HEK293 (cell line): ENCODE data around the gene SLC34A2.

Source experiments
- CTCF ChIA-PET: fragments of 350-600 bp; formaldehyde crosslinking; extraction: SDS; loops from one replicate; lab custom pipeline; 2021; ENCODE audit warnings: antibody characterized with exemption; lab: Yijun Ruan, JAX
- POLR2A ChIA-PET: fragments of 300-600 bp; formaldehyde crosslinking; extraction: SDS; loops from one replicate; lab custom pipeline; 2020; ENCODE audit warnings: antibody characterized with exemption, inconsistent platforms; lab: Yijun Ruan, JAX
- H3K27ac ChIP-seq: fragments of 200-500 bp; sonication (Bioruptor generic); 2 replicates; pipeline ENCODE4 v1.5.1; 2014; ENCODE audit warnings: low read depth, low read length, control low read depth, inconsistent platforms; ENCODE audit errors: extremely low read depth
- H3K36me3 ChIP-seq, 2 experiments: fragments of 200-500 bp in 1 of 2; sonication (Bioruptor generic) in 1 of 2; 1 replicate in 1 of 2; 2 replicates in 1 of 2; pipeline ENCODE4 v1.5.1; 2014 to 2017; ENCODE audit warnings: inconsistent platforms in 2 of 2, low read length in 2 of 2; ENCODE audit not compliant: control insufficient read depth in 2 of 2, insufficient read depth in 1 of 2
- H3K4me1 ChIP-seq: fragments of 200-500 bp; sonication (Bioruptor generic); 2 replicates; pipeline ENCODE4 v1.5.1; 2014; ENCODE audit warnings: mild to moderate bottlenecking, low read length, inconsistent platforms; ENCODE audit not compliant: control insufficient read depth, insufficient read depth
- H3K4me3 ChIP-seq: 2 replicates; pipeline ENCODE4 v1.5.1; 2011; ENCODE audit warnings: low read depth, mild to moderate bottlenecking, control low read depth, low read length, moderate library complexity
- H3K9me3 ChIP-seq: fragments of 200-500 bp; sonication (Bioruptor generic); 2 replicates; pipeline ENCODE4 v1.5.1; 2014; ENCODE audit warnings: low read depth, low read length, inconsistent platforms; ENCODE audit not compliant: control insufficient read depth, insufficient read depth
- BCL11A ChIP-seq: fragments of 450-650 bp; formaldehyde crosslinking; IDR thresholded peaks from 2 replicates; pipeline ENCODE4 v1.5.1; 2016; ENCODE audit warnings: low read depth, missing biosample characterization, missing genetic modification characterization
- HOXC10 ChIP-seq: sonication (generic); formaldehyde crosslinking; IDR thresholded peaks from 2 replicates; pipeline ENCODE4 v1.8.1; 2023; ENCODE audit warnings: mild to moderate bottlenecking, missing genetic modification reagents
- KLF1 ChIP-seq: fragments of 450-650 bp; formaldehyde crosslinking; IDR thresholded peaks from 2 replicates; pipeline ENCODE4 v1.5.1; 2016; ENCODE audit warnings: missing biosample characterization, missing genetic modification characterization
- ZBTB1 ChIP-seq: fragments of 450-650 bp; formaldehyde crosslinking; IDR thresholded peaks from 2 replicates; pipeline ENCODE4 v1.5.1; 2016; ENCODE audit warnings: missing biosample characterization, missing genetic modification characterization
- ZFP3 ChIP-seq: fragments of 450-650 bp; formaldehyde crosslinking; IDR thresholded peaks from 2 replicates; pipeline ENCODE4 v1.5.1; 2016; ENCODE audit warnings: low read depth, missing biosample characterization, missing genetic modification characterization
- ZNF112 ChIP-seq: fragments of 450-650 bp; formaldehyde crosslinking; IDR thresholded peaks from 2 replicates; pipeline ENCODE4 v1.5.0; 2017; ENCODE audit warnings: missing biosample characterization, missing genetic modification characterization
- ZNF114 ChIP-seq: fragments of 450-650 bp; formaldehyde crosslinking; IDR thresholded peaks from 2 replicates; pipeline ENCODE4 v1.5.0; 2017; ENCODE audit warnings: missing biosample characterization, missing genetic modification characterization
- ZNF121 ChIP-seq: fragments of 450-650 bp; formaldehyde crosslinking; IDR thresholded peaks from 2 replicates; pipeline ENCODE4 v1.5.1; 2016; ENCODE audit warnings: missing biosample characterization, missing genetic modification characterization
- ZNF157 ChIP-seq: fragments of 450-650 bp; formaldehyde crosslinking; IDR thresholded peaks from 2 replicates; pipeline ENCODE4 v1.5.1; 2016; ENCODE audit warnings: missing biosample characterization, missing genetic modification characterization
- ZNF266 ChIP-seq: fragments of 450-650 bp; formaldehyde crosslinking; IDR thresholded peaks from 2 replicates; pipeline ENCODE4 v1.5.1; 2016; ENCODE audit warnings: missing biosample characterization, missing genetic modification characterization, low read depth
- ZNF350 ChIP-seq: fragments of 450-650 bp; formaldehyde crosslinking; IDR thresholded peaks from 2 replicates; pipeline ENCODE4 v1.5.0; 2017; ENCODE audit warnings: missing biosample characterization, mild to moderate bottlenecking, missing genetic modification characterization
- ZNF37A ChIP-seq: fragments of 450-650 bp; IDR thresholded peaks from 2 replicates; pipeline ENCODE4 v1.5.1; 2018; ENCODE audit warnings: missing biosample characterization, missing genetic modification characterization
- ZNF404 ChIP-seq: fragments of 450-650 bp; formaldehyde crosslinking; IDR thresholded peaks from 2 replicates; pipeline ENCODE4 v1.5.1; 2017; ENCODE audit warnings: missing biosample characterization, missing genetic modification characterization
- ZNF510 ChIP-seq: fragments of 450-650 bp; formaldehyde crosslinking; IDR thresholded peaks from 2 replicates; pipeline ENCODE4 v1.5.1; 2018; ENCODE audit warnings: mild to moderate bottlenecking, missing genetic modification characterization, missing biosample characterization; ENCODE audit not compliant: insufficient replicate concordance
- ZNF544 ChIP-seq: fragments of 450-650 bp; formaldehyde crosslinking; IDR thresholded peaks from 2 replicates; pipeline ENCODE4 v1.5.0; 2017; ENCODE audit warnings: missing biosample characterization, missing genetic modification characterization
- ZNF548 ChIP-seq: fragments of 450-650 bp; formaldehyde crosslinking; IDR thresholded peaks from 2 replicates; pipeline ENCODE4 v1.5.1; 2016; ENCODE audit warnings: missing biosample characterization, missing genetic modification characterization
- ZNF558 ChIP-seq: fragments of 450-650 bp; formaldehyde crosslinking; IDR thresholded peaks from 2 replicates; pipeline ENCODE4 v1.5.1; 2016; ENCODE audit warnings: missing biosample characterization, missing genetic modification characterization
- ZNF560 ChIP-seq: fragments of 450-650 bp; formaldehyde crosslinking; IDR thresholded peaks from 2 replicates; pipeline ENCODE4 v1.5.1; 2017; ENCODE audit warnings: missing biosample characterization, missing genetic modification characterization, borderline replicate concordance
- ZNF624 ChIP-seq: fragments of 450-650 bp; formaldehyde crosslinking; IDR thresholded peaks from 2 replicates; pipeline ENCODE4 v1.5.1; 2017; ENCODE audit warnings: missing biosample characterization, missing genetic modification characterization
- ZNF777 ChIP-seq: fragments of 450-650 bp; formaldehyde crosslinking; IDR thresholded peaks from 2 replicates; pipeline ENCODE4 v1.5.1; 2017; ENCODE audit warnings: missing biosample characterization, missing genetic modification characterization, borderline replicate concordance
- ZNF843 ChIP-seq: fragments of 450-650 bp; formaldehyde crosslinking; IDR thresholded peaks from 2 replicates; pipeline ENCODE4 v1.5.1; 2016; ENCODE audit warnings: missing biosample characterization, missing genetic modification characterization
- ZSCAN30 ChIP-seq: fragments of 450-650 bp; IDR thresholded peaks from 2 replicates; pipeline ENCODE4 v1.5.1; 2018; ENCODE audit warnings: missing biosample characterization, mild to moderate bottlenecking, missing genetic modification characterization, moderate library complexity
- TF ChIP-seq, protein P1 (sequence below): fragments of 450-650 bp; formaldehyde crosslinking; IDR thresholded peaks from 2 replicates; pipeline ENCODE4 v1.5.1; 2016; ENCODE audit warnings: missing biosample characterization, missing genetic modification characterization
- TF ChIP-seq, protein P2 (sequence below): sonication (generic); formaldehyde crosslinking; IDR thresholded peaks from 2 replicates; pipeline ENCODE4 v1.8.1; 2022; ENCODE audit warnings: mild to moderate bottlenecking, moderate library complexity, missing genetic modification reagents
- TF ChIP-seq, protein P3 (sequence below): fragments of 450-650 bp; formaldehyde crosslinking; IDR thresholded peaks from 2 replicates; pipeline ENCODE4 v1.5.1; 2016; ENCODE audit warnings: missing biosample characterization, missing genetic modification characterization
- TF ChIP-seq, protein P4 (sequence below): fragments of 450-650 bp; formaldehyde crosslinking; IDR thresholded peaks from 2 replicates; pipeline ENCODE4 v1.5.1; 2016; ENCODE audit warnings: missing biosample characterization, missing genetic modification characterization
- TF ChIP-seq, protein P5 (sequence below): fragments of 450-650 bp; formaldehyde crosslinking; IDR thresholded peaks from 2 replicates; pipeline ENCODE4 v1.5.1; 2017; ENCODE audit warnings: missing biosample characterization, missing genetic modification characterization

The SLC34A2 gene

DNA sequence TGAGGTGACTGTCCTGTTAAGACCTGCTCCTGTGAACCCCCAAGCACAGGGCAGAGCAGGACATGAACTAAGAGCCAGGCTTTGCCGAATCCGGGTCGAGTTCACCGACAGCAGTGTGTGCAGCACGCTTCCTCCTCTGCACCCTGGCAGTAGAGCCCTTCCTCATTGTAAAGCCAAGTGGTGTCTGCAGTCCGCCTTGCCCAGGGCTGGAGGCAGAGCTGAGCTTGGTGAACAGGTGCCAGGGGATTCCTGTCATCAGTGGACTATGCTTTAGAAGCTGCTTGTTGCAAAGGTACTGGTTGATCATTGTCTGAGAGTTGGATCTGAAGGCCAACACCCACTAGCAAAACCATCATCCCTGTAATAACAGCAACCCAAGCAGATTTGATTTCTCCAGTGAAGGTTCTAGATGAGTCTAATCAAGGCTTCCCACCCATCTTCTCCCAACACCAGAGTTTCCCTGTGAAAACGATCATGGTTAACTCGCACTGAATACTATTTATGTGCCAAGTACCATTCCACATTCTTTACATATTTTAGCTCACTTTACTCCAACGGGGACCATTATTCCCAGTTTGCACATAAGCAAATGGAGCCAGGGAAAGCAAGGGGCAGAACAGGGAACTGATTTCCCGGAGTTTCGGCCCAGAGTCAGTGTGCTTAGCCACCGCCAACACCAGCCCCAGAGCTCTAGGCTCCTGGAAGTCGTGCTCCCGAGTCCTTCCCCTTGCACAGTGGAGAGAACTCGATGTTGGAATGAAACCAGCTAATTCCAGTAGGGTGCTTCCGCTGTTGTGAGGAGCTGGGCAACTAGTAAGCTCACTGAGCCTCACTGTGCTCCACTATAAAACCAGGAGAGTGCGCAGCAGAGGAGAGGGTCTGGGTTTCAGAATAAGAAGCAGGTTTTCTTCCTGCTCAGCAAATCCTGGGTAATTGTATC is 1.4 kb upstream of the SLC34A2 start:
- POLR2A ChIA-PET: no interaction called here
- H3K36me3 ChIP-seq: no peaks in the 10 kb centered on the region
- no peaks in the 10 kb centered on the region for H3K9me3 ChIP-seq
- H3K27ac ChIP-seq: no peak overlapping the region
- TF ChIP-seq, protein P1, sequence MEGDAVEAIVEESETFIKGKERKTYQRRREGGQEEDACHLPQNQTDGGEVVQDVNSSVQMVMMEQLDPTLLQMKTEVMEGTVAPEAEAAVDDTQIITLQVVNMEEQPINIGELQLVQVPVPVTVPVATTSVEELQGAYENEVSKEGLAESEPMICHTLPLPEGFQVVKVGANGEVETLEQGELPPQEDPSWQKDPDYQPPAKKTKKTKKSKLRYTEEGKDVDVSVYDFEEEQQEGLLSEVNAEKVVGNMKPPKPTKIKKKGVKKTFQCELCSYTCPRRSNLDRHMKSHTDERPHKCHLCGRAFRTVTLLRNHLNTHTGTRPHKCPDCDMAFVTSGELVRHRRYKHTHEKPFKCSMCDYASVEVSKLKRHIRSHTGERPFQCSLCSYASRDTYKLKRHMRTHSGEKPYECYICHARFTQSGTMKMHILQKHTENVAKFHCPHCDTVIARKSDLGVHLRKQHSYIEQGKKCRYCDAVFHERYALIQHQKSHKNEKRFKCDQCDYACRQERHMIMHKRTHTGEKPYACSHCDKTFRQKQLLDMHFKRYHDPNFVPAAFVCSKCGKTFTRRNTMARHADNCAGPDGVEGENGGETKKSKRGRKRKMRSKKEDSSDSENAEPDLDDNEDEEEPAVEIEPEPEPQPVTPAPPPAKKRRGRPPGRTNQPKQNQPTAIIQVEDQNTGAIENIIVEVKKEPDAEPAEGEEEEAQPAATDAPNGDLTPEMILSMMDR (tag by site-specific recombination): no peak
- no peak for TF ChIP-seq ZSCAN30
- TF ChIP-seq ZNF558: no peak
- TF ChIP-seq ZNF624 (tag by site-specific recombination): no peak
- no peak for TF ChIP-seq ZNF843 (tag by site-specific recombination)
- no peak for TF ChIP-seq ZFP3 (tag by site-specific recombination)
- no peak for TF ChIP-seq ZNF404 (tag by site-specific recombination)
- TF ChIP-seq ZNF37A (tag by site-specific recombination): no peak
- TF ChIP-seq, protein P2, sequence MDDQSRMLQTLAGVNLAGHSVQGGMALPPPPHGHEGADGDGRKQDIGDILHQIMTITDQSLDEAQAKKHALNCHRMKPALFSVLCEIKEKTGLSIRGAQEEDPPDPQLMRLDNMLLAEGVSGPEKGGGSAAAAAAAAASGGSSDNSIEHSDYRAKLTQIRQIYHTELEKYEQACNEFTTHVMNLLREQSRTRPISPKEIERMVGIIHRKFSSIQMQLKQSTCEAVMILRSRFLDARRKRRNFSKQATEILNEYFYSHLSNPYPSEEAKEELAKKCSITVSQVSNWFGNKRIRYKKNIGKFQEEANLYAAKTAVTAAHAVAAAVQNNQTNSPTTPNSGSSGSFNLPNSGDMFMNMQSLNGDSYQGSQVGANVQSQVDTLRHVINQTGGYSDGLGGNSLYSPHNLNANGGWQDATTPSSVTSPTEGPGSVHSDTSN (CRISPR knock-in tag): no peak
- TF ChIP-seq ZNF777 (tag by site-specific recombination): no peak
- no peak for TF ChIP-seq ZNF157 (tag by site-specific recombination)
- no peak for TF ChIP-seq ZNF510 (tag by site-specific recombination)
- no peak for TF ChIP-seq HOXC10 (CRISPR knock-in tag)
- no peak for TF ChIP-seq ZNF114 (tag by site-specific recombination)
- TF ChIP-seq, protein P3, sequence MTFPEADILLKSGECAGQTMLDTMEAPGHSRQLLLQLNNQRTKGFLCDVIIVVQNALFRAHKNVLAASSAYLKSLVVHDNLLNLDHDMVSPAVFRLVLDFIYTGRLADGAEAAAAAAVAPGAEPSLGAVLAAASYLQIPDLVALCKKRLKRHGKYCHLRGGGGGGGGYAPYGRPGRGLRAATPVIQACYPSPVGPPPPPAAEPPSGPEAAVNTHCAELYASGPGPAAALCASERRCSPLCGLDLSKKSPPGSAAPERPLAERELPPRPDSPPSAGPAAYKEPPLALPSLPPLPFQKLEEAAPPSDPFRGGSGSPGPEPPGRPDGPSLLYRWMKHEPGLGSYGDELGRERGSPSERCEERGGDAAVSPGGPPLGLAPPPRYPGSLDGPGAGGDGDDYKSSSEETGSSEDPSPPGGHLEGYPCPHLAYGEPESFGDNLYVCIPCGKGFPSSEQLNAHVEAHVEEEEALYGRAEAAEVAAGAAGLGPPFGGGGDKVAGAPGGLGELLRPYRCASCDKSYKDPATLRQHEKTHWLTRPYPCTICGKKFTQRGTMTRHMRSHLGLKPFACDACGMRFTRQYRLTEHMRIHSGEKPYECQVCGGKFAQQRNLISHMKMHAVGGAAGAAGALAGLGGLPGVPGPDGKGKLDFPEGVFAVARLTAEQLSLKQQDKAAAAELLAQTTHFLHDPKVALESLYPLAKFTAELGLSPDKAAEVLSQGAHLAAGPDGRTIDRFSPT: no peak
- TF ChIP-seq ZNF266 (tag by site-specific recombination): no peak
- TF ChIP-seq ZNF350: no peak
- TF ChIP-seq BCL11A (tag by site-specific recombination): no peak
- H3K4me1 ChIP-seq: no peaks in the 10 kb centered on the region
- H3K4me3 ChIP-seq: no peak overlapping the region
- CTCF ChIA-PET: interaction anchor here (0.6 to 1.2 kb wide), 2 partner anchors 29 to 88 kb away, joined by 3 to 8 read pairs; no protein-coding TSS in a partner anchor

DNA sequence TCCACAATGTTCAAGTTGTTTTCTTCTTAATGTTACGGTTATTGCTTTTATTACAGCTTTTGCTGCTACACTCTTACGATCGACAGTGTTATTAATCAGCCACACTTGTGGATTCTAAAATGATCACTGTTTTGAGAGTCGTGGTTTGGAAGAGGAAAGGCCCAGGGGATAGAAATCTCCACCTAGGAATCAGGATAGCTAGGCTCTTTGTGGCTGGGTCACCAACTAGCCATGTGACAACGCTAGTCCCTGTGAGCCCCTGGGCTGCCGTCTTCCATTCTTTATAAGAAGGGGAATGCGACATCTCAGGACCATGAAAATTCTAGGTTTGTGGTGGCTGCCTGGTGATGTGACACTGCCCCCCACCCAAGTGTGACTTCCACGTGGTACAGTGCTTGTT is 380 bp downstream of the SLC34A2 start:
- no peak overlapping the region for H3K4me3 ChIP-seq
- H3K36me3 ChIP-seq: no peaks in the 10 kb centered on the region
- ChIA-PET CTCF (interaction anchor here (1.0 kb wide), 1 partner anchor 35 kb away, joined by 3 read pairs; no protein-coding TSS in a partner anchor), POLR2A (no interaction called here)
- H3K27ac ChIP-seq: no peak overlapping the region
- no peaks in the 10 kb centered on the region for H3K4me1 ChIP-seq
- no peaks in the 10 kb centered on the region for H3K9me3 ChIP-seq
- no peak for TF ChIP-seq ZBTB1 (tag by site-specific recombination)
- no peak for TF ChIP-seq ZNF548 (tag by site-specific recombination)
- TF ChIP-seq, protein P4, sequence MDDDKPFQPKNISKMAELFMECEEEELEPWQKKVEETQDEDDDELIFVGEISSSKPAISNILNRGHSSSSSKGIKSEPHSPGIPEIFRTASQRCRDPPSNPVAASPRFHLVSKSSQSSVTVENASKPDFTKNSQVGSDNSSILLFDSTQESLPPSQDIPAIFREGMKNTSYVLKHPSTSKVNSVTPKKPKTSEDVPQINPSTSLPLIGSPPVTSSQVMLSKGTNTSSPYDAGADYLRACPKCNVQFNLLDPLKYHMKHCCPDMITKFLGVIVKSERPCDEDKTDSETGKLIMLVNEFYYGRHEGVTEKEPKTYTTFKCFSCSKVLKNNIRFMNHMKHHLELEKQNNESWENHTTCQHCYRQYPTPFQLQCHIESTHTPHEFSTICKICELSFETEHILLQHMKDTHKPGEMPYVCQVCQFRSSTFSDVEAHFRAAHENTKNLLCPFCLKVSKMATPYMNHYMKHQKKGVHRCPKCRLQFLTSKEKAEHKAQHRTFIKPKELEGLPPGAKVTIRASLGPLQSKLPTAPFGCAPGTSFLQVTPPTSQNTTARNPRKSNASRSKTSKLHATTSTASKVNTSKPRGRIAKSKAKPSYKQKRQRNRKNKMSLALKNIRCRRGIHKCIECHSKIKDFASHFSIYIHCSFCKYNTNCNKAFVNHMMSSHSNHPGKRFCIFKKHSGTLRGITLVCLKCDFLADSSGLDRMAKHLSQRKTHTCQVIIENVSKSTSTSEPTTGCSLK: no peak
- TF ChIP-seq ZNF121 (tag by site-specific recombination): no peak
- TF ChIP-seq ZNF560 (tag by site-specific recombination): no peak
- no peak for TF ChIP-seq KLF1 (tag by site-specific recombination)
- TF ChIP-seq ZNF112: no peak
- no peak for TF ChIP-seq ZNF37A (tag by site-specific recombination)
- TF ChIP-seq ZNF544: no peak
- TF ChIP-seq, protein P5, sequence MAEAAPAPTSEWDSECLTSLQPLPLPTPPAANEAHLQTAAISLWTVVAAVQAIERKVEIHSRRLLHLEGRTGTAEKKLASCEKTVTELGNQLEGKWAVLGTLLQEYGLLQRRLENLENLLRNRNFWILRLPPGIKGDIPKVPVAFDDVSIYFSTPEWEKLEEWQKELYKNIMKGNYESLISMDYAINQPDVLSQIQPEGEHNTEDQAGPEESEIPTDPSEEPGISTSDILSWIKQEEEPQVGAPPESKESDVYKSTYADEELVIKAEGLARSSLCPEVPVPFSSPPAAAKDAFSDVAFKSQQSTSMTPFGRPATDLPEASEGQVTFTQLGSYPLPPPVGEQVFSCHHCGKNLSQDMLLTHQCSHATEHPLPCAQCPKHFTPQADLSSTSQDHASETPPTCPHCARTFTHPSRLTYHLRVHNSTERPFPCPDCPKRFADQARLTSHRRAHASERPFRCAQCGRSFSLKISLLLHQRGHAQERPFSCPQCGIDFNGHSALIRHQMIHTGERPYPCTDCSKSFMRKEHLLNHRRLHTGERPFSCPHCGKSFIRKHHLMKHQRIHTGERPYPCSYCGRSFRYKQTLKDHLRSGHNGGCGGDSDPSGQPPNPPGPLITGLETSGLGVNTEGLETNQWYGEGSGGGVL (tag by site-specific recombination): no peak
